Spleen (tissue), 11 donors: Measurements from ENCODE around the gene YIF1B. TPM values are rescaled to one million over a fixed set of nuclear protein-coding genes. Genes with fewer than 3 reads are reported as not detected.

Experiments used
- DNase-seq: peaks from one replicate; pipeline ENCODE4 v3.0.0-alpha.2; 2020
- H3K27ac ChIP-seq, 8 donors: fragments of 200-600 bp; sonication (generic) in 7 of 8; 1 replicate in 4 of 8; 2 replicates in 4 of 8; pipeline versions ENCODE4 v1.5.0 to v1.8.0; 2016 to 2021; ENCODE audit warnings: inconsistent platforms in 4 of 8, mild to moderate bottlenecking in 4 of 8, moderate library complexity in 1 of 8
- H3K27me3 ChIP-seq, 7 donors: fragments of 200-600 bp; sonication (generic) in 6 of 7; replicated peaks in 1 of 7; 1 replicate in 4 of 7; 2 replicates in 3 of 7; pipeline versions ENCODE4 v1.5.0 to v1.8.0; 2016 to 2021; ENCODE audit warnings: inconsistent platforms in 3 of 7, mild to moderate bottlenecking in 1 of 7
- H3K36me3 ChIP-seq, 6 donors: fragments of 200-600 bp; sonication (generic) in 5 of 6; 1 replicate in 4 of 6; 2 replicates in 2 of 6; pipeline versions ENCODE4 v1.5.0 to v1.8.0; 2016 to 2021; ENCODE audit warnings: inconsistent platforms in 2 of 6
- H3K4me1 ChIP-seq, 6 donors: fragments of 200-600 bp; sonication (generic) in 5 of 6; 1 replicate in 3 of 6; 2 replicates in 3 of 6; pipeline versions ENCODE4 v1.5.0 to v1.8.0; 2016 to 2021; ENCODE audit warnings: inconsistent platforms in 3 of 6
- H3K4me3 ChIP-seq, 8 donors: fragments of 200-600 bp; sonication (generic) in 7 of 8; 1 replicate in 4 of 8; 2 replicates in 4 of 8; pipeline versions ENCODE4 v1.5.0 to v1.8.0; 2016 to 2021; ENCODE audit warnings: inconsistent platforms in 4 of 8, mild to moderate bottlenecking in 4 of 8, moderate library complexity in 2 of 8
- H3K9me3 ChIP-seq, 8 donors: fragments of 200-600 bp; sonication (generic) in 7 of 8; 1 replicate in 4 of 8; 2 replicates in 4 of 8; pipeline versions ENCODE4 v1.5.0 to v1.8.0; 2016 to 2021; ENCODE audit warnings: inconsistent platforms in 4 of 8
- POLR2A ChIP-seq, 3 donors: fragments of 450-650 bp; IDR thresholded peaks; one replicate each; pipeline ENCODE4 v1.5.1; 2017; ENCODE audit warnings: antibody characterized with exemption in 3 of 3, mild to moderate bottlenecking in 1 of 3
- POLR2AphosphoS5 ChIP-seq, 3 donors: sonication (generic); formaldehyde crosslinking; IDR thresholded peaks; one replicate each; pipeline ENCODE4 v1.5.1; 2017; ENCODE audit warnings: antibody characterized with exemption in 3 of 3
- WGBS, 5 donors: extraction: QIAGEN DNeasy Blood & Tissue Kit in 3 of 5; methylation state at CpG; one replicate each; pipeline versions ENCODE4 v1.1.5 to v1.1.7; 2013 to 2018; 5-methylcytosine and 5-hydroxymethylcytosine counted together
- intact Hi-C: fragments of 100-400 bp; cut with DNase I; formaldehyde crosslinking; loops from one replicate; pipeline ENCODE4 v1.15.0; 2023; ENCODE audit warnings: low total_unique reads
- polyA plus RNA-seq, 3 donors: library from polyadenylated mRNA; stranded (reverse); fragments of 200-250 nt; gene quantifications; one replicate each; pipeline ENCODE4 v1.2.1, GENCODE V29; 2013
- total RNA-seq, 7 donors: library from RNA; depleted of rRNA in 3 of 7; stranded (reverse); fragments of >200 nt in 3 of 7; fragmentation: NEBNext Ultra II Directional in 4 of 7; extraction: Animal tissue kit (Norgen Biotek cat#: 25700) in 4 of 7; gene quantifications; one replicate each; pipeline versions ENCODE4 v1.1.0 to v1.2.1, GENCODE V29; 2016 to 2021
- TF ChIP-seq, protein P1 (sequence below), 11 experiments: fragments of 200-600 bp in 7 of 11; fragments of 450-650 bp in 4 of 11; sonication (generic) in 4 of 11; IDR thresholded peaks in 8 of 11; conservative IDR thresholded peaks in 3 of 11; 1 replicate in 7 of 11; 2 replicates in 4 of 11; pipeline versions ENCODE4 v1.4.0 to v1.8.0; 2016 to 2021; ENCODE audit warnings: antibody characterized with exemption in 11 of 11, inconsistent platforms in 4 of 11, mild to moderate bottlenecking in 1 of 11
- donor health status: healthy with polysubstance abuse.
- donor health status: DM: no; HTN: no; CAD: no; lungs with moderate emphysema.
- donor health status: DM: no; HTN: no; CAD: no.
- donor health status: Bipolar disorder and iron deficiency.
- donor health status: healthy.
- donor health status: DM: no; HTN: no; CAD: no.
- donor health status: DM: yes; HTN: yes; CAD: no.

YIF1B gene
- total and polyA plus RNA-seq, 10 donors, result 31.4 to 56.7 (median 39.5) TPM

- TF ChIP-seq, protein P1, sequence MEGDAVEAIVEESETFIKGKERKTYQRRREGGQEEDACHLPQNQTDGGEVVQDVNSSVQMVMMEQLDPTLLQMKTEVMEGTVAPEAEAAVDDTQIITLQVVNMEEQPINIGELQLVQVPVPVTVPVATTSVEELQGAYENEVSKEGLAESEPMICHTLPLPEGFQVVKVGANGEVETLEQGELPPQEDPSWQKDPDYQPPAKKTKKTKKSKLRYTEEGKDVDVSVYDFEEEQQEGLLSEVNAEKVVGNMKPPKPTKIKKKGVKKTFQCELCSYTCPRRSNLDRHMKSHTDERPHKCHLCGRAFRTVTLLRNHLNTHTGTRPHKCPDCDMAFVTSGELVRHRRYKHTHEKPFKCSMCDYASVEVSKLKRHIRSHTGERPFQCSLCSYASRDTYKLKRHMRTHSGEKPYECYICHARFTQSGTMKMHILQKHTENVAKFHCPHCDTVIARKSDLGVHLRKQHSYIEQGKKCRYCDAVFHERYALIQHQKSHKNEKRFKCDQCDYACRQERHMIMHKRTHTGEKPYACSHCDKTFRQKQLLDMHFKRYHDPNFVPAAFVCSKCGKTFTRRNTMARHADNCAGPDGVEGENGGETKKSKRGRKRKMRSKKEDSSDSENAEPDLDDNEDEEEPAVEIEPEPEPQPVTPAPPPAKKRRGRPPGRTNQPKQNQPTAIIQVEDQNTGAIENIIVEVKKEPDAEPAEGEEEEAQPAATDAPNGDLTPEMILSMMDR (IDR thresholded peaks at IDR 0.05 in 8 of 11, conservative IDR thresholded peaks at IDR 0.05 in 3 of 11), result peak in 5 of 11 experiments; percentile 8 to 47 (median 11)
- peak in 2 of 3 donors; percentile 16 to 53 for TF ChIP-seq POLR2AphosphoS5 (IDR thresholded peaks at IDR 0.05)
- no peak for TF ChIP-seq POLR2A (IDR thresholded peaks at IDR 0.05)
- peaks cover 8 to 24% (median 19%) of the 10 kb centered on the region in 6 donors for H3K4me1 ChIP-seq
- 1 to 2% (median 1%) methylated on average over 24 to 37 of the region's 37 CpGs for WGBS, 5 donors
These were observed 45.9 kb upstream of the YIF1B start for GRCh38 chr19:38361633-38362075.

DNA sequence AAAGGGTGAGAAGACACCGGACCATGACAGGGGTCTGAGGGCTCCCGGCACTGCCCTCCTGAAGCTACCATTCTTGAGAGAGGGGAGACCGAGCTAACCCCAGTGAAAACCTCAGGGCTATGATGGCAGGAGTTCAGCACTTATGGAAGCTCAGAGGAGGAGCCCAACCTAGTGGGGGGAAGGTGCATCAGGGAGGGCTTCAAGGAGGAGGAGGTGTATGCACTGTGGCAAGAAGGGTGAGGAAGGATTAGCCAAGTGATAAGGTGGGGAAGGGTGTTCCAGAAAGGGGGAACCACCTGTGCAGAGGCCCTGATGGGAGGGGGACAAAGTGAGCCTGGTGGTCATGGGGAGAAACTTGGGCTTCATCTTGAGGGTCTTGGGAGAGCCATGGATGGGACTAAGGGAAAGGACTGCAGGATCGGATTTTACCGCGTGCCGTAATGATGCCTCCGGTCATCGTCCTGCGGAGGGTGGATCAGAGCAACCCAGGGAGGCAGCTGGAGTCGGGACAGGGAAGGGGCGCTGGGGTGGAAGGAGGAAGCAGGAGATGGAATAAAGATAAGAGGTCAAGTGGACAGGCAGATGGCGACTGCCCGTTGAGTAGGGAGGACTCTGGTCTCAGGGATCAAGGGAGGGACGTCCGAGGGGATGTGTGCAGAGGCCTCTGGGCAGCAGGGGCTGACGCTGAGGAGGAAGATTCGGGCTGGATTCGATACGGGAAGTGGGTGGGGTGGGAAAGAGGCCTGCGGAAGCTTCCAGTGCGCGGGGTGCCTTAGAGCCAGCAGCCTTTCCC, 45.3 kb upstream of the YIF1B start:
- Histone ChIP-seq H3K27ac (peak overlapping the region in 4 of 8 donors; percentile 66 to 81 (median 68)), H3K27me3 (peaks cover 0 to 53% (median 4%) of the 10 kb centered on the region in 7 donors), H3K9me3 (no peaks in the 10 kb centered on the region), H3K4me3 (peak overlapping the region; percentile 60 to 83 (median 68)), H3K4me1 (peaks cover 8 to 24% (median 19%) of the 10 kb centered on the region in 6 donors), H3K36me3 (no peaks in the 10 kb centered on the region)
- WGBS, 5 donors, result 15 to 26% (median 21%) methylated on average over 23 of the region's 23 CpGs
- TF ChIP-seq, protein P1 (IDR thresholded peaks at IDR 0.05 in 8 of 11, conservative IDR thresholded peaks at IDR 0.05 in 3 of 11), result no peak
- TF ChIP-seq POLR2A (IDR thresholded peaks at IDR 0.05), result no peak
- TF ChIP-seq POLR2AphosphoS5 (IDR thresholded peaks at IDR 0.05), result no peak
- intact Hi-C loops, result no loop called here
- no peak for DNase-seq

More at GRCh38 chr19:38361633-38362075, 45.9 kb upstream of the YIF1B start:
- Histone ChIP-seq H3K36me3 (no peaks in the 10 kb centered on the region), H3K4me3 (peak overlapping the region; percentile 60 to 83 (median 68)), H3K9me3 (no peaks in the 10 kb centered on the region), H3K27ac (peak overlapping the region in 6 of 8 donors; percentile 42 to 81 (median 66)), H3K27me3 (peaks cover 0 to 58% (median 4%) of the 10 kb centered on the region in 7 donors)
- peak; percentile 89 for DNase-seq
- intact Hi-C loops, result no loop called here

DNA sequence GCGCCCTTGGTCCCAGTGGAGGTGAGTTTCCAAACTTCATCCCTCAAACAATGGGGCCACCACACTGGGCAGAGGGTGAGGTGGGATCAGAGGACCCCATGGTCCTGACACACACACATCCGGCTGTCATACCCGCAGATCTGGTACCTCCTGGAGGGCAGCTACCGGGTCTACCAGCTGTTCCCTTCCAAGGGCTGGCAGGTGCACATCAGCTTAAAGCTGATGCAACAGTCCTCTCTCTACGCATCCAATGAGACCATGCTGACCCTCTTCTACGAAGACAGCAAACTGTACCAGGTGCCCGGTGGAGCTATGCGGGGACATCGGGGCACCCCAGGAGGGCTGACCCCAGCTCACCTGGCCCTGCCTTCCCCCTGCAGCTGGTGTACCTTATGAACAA, 44.6 kb upstream of the YIF1B start:
- no peak for DNase-seq
- Histone ChIP-seq H3K27ac (no peak overlapping the region), H3K4me3 (no peak overlapping the region), H3K4me1 (peaks cover 8 to 24% (median 19%) of the 10 kb centered on the region in 6 donors), H3K36me3 (no peaks in the 10 kb centered on the region), H3K27me3 (peaks cover 0 to 49% (median 4%) of the 10 kb centered on the region in 7 donors), H3K9me3 (no peaks in the 10 kb centered on the region)
- 67 to 90% (median 85%) methylated on average over 6 to 9 of the region's 9 CpGs for WGBS, 5 donors
- TF ChIP-seq, protein P1 (IDR thresholded peaks at IDR 0.05 in 8 of 11, conservative IDR thresholded peaks at IDR 0.05 in 3 of 11), result no peak
- TF ChIP-seq POLR2A (IDR thresholded peaks at IDR 0.05) (no peak), POLR2AphosphoS5 (IDR thresholded peaks at IDR 0.05) (no peak)
- intact Hi-C loops, result no loop called here
